ENCODE results near the gene GIPC1. TPM values are rescaled to one million over a fixed set of nuclear protein-coding genes. Genes with fewer than 3 reads are reported as not detected.

Gene GIPC1
- total and polyA plus RNA-seq, 2 donors (not counting 1 experiment from before 2014, with no cell fraction given): 57.3 to 129 TPM

DNA sequence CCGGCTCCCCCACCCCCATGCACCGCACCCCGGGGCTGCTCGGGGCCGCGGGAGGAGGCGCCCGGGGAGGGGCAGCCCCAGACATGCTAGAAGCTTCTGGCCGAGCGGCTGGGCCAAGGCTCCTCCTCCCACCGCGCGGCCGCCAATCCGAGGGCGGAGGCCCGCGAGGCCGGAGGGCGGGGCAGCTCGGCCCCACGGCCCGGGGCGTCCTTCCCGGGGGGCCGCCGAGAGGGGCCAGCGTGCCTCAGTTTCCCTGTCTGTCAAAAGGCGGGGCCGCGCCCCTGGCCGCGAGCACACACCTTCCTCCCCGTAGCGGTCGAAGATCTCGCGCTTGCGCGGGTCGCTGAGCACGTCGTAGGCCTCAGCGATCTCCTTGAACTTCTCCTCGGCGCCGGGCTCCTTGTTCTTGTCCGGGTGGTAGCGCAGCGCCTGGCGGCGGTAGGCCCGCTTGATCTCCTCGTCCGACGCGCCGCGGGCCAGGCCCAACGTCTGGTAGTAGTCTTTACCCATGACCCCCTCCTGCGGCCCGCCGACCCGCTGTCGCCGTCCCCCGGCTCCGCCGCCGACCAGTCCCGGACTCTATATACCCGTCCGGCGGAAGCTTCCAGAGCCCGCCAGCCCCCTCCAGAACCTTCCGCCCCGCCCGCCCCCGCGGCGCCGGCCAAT, 22.0 kb upstream of the GIPC1 start, which contains the start of gene DNAJB1:
Gene DNAJB1, minus strand, starts transcription at position 558 of the 666 bp plus-strand sequence. Its CDS starts 48 bp downstream, at position 510.
- H2AFZ ChIP-seq (ENCODE audit: low read length): peak within 1 kb of the TSS; percentile 73
- peak within 1 kb of the TSS; percentile 100 for H3K4me2 ChIP-seq (ENCODE audit: extremely low read depth, insufficient read depth, low read length)
- no peaks in the 10 kb centered on the region for H3K27me3 ChIP-seq (ENCODE audit: control insufficient read depth, insufficient read depth, low read length)
- H3K36me3 ChIP-seq (ENCODE audit: control insufficient read depth, insufficient read depth, low read length): peaks cover 22% of the 10 kb centered on the region
- peak within 1 kb of the TSS; percentile 99 for H3K27ac ChIP-seq (ENCODE audit: insufficient read depth, low read length)
- no peaks in the 10 kb centered on the region for H4K20me1 ChIP-seq (ENCODE audit: control insufficient read depth, extremely low read depth, insufficient read depth, low read length)
- peak within 1 kb of the TSS; percentile 98 for H3K9ac ChIP-seq (ENCODE audit: insufficient read depth, low read length)
- DNase-seq (ENCODE audit: low read depth in 2 of 2): peak; percentile 75 to 77
- H3K9me3 ChIP-seq (ENCODE audit: control insufficient read depth, insufficient read depth, low read depth, low read length): no peaks in the 10 kb centered on the region
- peak within 1 kb of the TSS; percentile 92 to 98 (median 96) for H3K4me3 ChIP-seq (replicated peaks in 1 of 4; ENCODE audit: control extremely low read depth in 1 of 4, insufficient read depth in 1 of 4, low read depth in 3 of 4, low read length in 4 of 4)
- H3K79me2 ChIP-seq (ENCODE audit: control insufficient read depth, insufficient read depth, low read length): peaks cover 39% of the 10 kb centered on the region
- peaks cover 18% of the 10 kb centered on the region for H3K4me1 ChIP-seq (ENCODE audit: control insufficient read depth, extremely low read depth, insufficient read depth, low read length)
- TF ChIP-seq, protein P1, sequence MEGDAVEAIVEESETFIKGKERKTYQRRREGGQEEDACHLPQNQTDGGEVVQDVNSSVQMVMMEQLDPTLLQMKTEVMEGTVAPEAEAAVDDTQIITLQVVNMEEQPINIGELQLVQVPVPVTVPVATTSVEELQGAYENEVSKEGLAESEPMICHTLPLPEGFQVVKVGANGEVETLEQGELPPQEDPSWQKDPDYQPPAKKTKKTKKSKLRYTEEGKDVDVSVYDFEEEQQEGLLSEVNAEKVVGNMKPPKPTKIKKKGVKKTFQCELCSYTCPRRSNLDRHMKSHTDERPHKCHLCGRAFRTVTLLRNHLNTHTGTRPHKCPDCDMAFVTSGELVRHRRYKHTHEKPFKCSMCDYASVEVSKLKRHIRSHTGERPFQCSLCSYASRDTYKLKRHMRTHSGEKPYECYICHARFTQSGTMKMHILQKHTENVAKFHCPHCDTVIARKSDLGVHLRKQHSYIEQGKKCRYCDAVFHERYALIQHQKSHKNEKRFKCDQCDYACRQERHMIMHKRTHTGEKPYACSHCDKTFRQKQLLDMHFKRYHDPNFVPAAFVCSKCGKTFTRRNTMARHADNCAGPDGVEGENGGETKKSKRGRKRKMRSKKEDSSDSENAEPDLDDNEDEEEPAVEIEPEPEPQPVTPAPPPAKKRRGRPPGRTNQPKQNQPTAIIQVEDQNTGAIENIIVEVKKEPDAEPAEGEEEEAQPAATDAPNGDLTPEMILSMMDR (conservative IDR thresholded peaks at IDR 0.05 in 1 of 2, IDR thresholded peaks at IDR 0.05 in 1 of 2; ENCODE audit: low read depth in 1 of 2, low read length in 2 of 2): no peak

DNA sequence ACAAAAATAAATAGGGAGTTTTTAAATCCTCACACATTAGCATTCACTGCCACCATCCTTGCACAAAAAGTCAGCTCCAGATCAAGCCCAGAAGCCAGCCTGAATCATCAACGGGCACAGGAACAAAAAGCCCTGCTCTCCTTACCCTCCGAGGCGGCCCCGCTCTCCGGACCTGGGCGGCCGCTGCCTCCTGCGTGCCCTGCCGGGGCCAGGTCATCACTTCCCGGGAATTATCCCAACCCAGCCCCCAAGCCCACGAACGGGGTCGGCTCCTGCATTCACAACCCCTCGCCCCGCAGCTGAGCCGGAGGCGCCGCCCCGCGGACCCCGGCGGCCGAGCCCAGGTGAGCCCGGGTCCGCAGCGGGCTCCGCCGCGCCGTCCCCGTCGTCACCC, 21.5 kb upstream of the GIPC1 start:
- H3K4me3 ChIP-seq (replicated peaks in 1 of 4; ENCODE audit: control extremely low read depth in 1 of 4, insufficient read depth in 1 of 4, low read depth in 3 of 4, low read length in 4 of 4): peak overlapping the region; percentile 92 to 98 (median 96)
- no peak for TF ChIP-seq EZH2 (IDR thresholded peaks at IDR 0.05; ENCODE audit: low read length, missing control alignments)
- TF ChIP-seq, protein P1 (conservative IDR thresholded peaks at IDR 0.05 in 1 of 2, IDR thresholded peaks at IDR 0.05 in 1 of 2; ENCODE audit: low read depth in 1 of 2, low read length in 2 of 2): no peak
- H3K27ac ChIP-seq (ENCODE audit: insufficient read depth, low read length): peak overlapping the region; percentile 99
- DNase-seq (ENCODE audit: low read depth in 2 of 2): no peak
- no peaks in the 10 kb centered on the region for H3K9me3 ChIP-seq (ENCODE audit: control insufficient read depth, insufficient read depth, low read depth, low read length)
- peaks cover 39% of the 10 kb centered on the region for H3K79me2 ChIP-seq (ENCODE audit: control insufficient read depth, insufficient read depth, low read length)
- no peaks in the 10 kb centered on the region for H3K27me3 ChIP-seq (ENCODE audit: control insufficient read depth, insufficient read depth, low read length)
- H3K4me2 ChIP-seq (ENCODE audit: extremely low read depth, insufficient read depth, low read length): peak overlapping the region; percentile 100
- peak overlapping the region; percentile 98 for H3K9ac ChIP-seq (ENCODE audit: insufficient read depth, low read length)
- H2AFZ ChIP-seq (ENCODE audit: low read length): no peak overlapping the region
- H4K20me1 ChIP-seq (ENCODE audit: control insufficient read depth, extremely low read depth, insufficient read depth, low read length): no peaks in the 10 kb centered on the region
- H3K4me1 ChIP-seq (ENCODE audit: control insufficient read depth, extremely low read depth, insufficient read depth, low read length): peaks cover 16% of the 10 kb centered on the region
- H3K36me3 ChIP-seq (ENCODE audit: control insufficient read depth, insufficient read depth, low read length): peaks cover 22% of the 10 kb centered on the region

DNA sequence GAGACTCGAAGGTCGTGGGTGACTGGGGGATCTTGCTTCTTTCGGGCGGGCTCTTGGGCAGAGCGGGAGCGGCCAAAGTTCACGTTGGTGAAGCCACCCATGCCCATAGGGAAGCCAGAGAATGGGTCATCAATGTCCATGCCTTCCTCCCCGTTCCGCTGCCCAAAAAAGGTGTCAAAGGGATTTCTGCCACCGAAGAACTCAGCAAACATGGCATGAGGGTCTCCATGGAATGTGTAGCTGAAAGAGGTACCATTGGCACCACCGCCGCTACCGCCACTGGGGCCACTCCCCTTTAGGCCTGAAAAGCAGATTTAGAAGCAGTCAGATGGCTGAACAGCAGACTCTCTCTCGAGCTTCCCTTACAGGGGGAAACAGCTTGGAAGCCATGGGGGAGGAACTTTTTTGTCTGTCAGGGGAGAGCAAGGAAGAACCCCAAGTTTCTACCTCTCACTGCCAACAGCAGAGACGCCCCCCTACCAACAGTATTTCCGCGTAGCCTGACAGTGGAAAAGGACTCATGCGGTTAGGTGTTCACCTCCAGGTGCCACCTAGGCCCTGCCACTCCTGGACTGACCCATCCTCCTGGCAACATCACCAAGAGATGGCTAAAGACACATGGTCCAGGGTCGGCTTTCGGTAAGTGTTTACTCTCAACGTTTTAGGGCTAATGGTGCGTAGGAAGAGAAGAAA, 21.0 kb upstream of the GIPC1 start:
- H3K4me1 ChIP-seq (ENCODE audit: control insufficient read depth, extremely low read depth, insufficient read depth, low read length): peaks cover 16% of the 10 kb centered on the region
- peaks cover 39% of the 10 kb centered on the region for H3K79me2 ChIP-seq (ENCODE audit: control insufficient read depth, insufficient read depth, low read length)
- peaks cover 22% of the 10 kb centered on the region for H3K36me3 ChIP-seq (ENCODE audit: control insufficient read depth, insufficient read depth, low read length)
- H4K20me1 ChIP-seq (ENCODE audit: control insufficient read depth, extremely low read depth, insufficient read depth, low read length): no peaks in the 10 kb centered on the region
- peak overlapping the region; percentile 92 to 98 (median 96) for H3K4me3 ChIP-seq (replicated peaks in 1 of 4; ENCODE audit: control extremely low read depth in 1 of 4, insufficient read depth in 1 of 4, low read depth in 3 of 4, low read length in 4 of 4)
- no peaks in the 10 kb centered on the region for H3K9me3 ChIP-seq (ENCODE audit: control insufficient read depth, insufficient read depth, low read depth, low read length)
- DNase-seq (ENCODE audit: low read depth in 2 of 2): no peak
- no peaks in the 10 kb centered on the region for H3K27me3 ChIP-seq (ENCODE audit: control insufficient read depth, insufficient read depth, low read length)
- peak overlapping the region; percentile 99 for H3K27ac ChIP-seq (ENCODE audit: insufficient read depth, low read length)
- TF ChIP-seq, protein P1 (conservative IDR thresholded peaks at IDR 0.05 in 1 of 2, IDR thresholded peaks at IDR 0.05 in 1 of 2; ENCODE audit: low read depth in 1 of 2, low read length in 2 of 2): no peak
- TF ChIP-seq EZH2 (IDR thresholded peaks at IDR 0.05; ENCODE audit: low read length, missing control alignments): no peak
- H3K4me2 ChIP-seq (ENCODE audit: extremely low read depth, insufficient read depth, low read length): peak overlapping the region; percentile 100
- no peak overlapping the region for H2AFZ ChIP-seq (ENCODE audit: low read length)
- H3K9ac ChIP-seq (ENCODE audit: insufficient read depth, low read length): peak overlapping the region; percentile 98
